Smooth muscle cell of the brain vasculature (primary cell): ENCODE results near the gene NECTIN2.
A peak's percentile ranks its signal among the peaks of the same experiment; 100 is the strongest.
"Not testable (repeated sequence)": the region's sequence is repeated elsewhere in the genome, so short reads cannot be mapped to it uniquely, and the experiment has no call there.

ENCODE experiments used
- DNase-seq: peaks from one replicate; pipeline ENCODE4 v3.0.0-alpha.2; 2012; ENCODE audit warnings: low read depth, low spot score

NECTIN2 gene

GRCh38 chr19:44908074-44908835, 62.2 kb downstream of the NECTIN2 start:
- no peak for DNase-seq

GRCh38 chr19:44908836-44909261, 62.8 kb downstream of the NECTIN2 start:
- no peak for DNase-seq

- no peak for DNase-seq
Measured at GRCh38 chr19:44909775-44910174, 63.7 kb downstream of the NECTIN2 start.

DNA sequence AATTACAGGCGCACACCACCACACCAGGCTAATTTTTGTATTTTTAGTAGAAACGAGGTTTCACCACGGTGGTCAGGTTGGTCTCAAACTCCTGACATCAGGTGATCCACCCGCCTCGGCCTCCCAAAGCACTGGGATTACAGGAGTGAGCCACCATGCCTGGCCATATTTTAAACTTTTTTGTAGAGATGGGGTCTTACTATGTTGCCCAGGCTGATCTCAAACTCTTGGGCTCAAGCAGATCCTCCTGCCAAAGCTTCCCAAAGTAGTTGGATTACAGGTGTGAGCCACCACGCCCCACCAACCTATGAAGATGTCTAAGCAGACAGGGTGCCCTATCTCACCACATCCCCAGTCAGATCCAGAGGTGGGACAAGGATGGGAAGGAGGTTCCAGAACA, 65.8 kb downstream of the NECTIN2 start:
- not testable (repeated sequence) for DNase-seq

DNA sequence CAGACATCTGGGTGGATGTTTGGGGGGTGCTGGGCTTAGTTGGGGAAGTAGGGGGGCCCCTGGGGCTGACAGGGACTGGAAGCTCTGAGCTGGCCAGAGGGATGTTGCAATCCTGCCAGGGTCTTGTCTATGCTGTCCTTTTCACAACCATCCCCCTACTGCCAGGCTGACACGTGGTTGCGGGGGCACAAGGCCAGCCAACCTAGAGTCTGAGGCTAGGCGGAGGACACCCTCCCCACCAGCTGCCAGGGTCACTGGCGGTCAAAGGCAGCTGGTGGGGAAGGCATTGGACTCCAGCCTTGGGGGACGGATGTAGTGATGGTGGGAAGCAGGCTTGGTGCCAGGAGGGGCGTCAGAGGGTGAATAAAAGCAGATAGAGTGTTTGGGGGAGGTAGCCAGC, 66.8 kb downstream of the NECTIN2 start:
- no peak for DNase-seq

DNA sequence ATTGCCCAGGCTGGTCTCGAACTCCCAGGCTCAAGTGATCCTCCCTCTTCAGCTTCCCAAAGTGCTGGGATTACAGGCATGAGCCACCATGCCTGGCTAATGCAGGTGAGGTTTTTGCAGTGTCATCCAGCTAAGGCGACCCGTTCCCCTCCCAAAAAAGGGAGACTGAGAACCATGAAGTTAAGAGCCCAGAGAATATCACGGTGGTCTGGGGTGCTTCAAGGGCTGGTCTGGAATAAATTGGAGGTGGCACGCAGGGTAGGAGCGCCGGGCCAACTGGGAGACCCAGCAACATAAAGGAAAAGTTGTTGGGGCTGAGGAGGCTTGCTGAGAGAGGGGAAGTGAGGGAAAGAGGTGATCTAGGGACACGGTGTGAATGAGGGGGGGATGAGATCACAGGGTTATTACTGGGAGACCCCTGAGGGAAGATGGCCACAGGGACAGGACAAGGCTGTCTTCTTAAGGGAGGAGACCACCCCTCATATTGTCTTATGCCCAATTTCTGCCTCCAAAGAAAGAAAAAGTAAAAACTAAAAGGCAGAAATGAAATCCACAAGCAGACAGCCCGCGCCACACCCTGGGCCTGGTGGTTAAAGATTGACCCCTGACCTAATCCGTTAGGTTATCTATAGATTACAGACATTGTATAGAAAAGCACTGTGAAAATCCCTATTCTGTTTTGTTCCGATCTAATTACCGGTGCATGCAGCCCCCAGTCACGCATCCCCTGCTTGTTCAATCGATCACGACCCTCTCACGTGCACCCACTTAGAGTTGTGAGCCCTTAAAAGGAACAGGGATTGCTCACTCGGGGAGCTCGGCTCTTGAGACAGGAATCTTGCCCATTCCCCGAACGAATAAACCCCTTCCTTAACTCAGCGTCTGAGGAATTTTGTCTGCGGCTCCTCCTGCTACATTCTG, 67.7 kb downstream of the NECTIN2 start:
- DNase-seq: not testable (repeated sequence)

DNA sequence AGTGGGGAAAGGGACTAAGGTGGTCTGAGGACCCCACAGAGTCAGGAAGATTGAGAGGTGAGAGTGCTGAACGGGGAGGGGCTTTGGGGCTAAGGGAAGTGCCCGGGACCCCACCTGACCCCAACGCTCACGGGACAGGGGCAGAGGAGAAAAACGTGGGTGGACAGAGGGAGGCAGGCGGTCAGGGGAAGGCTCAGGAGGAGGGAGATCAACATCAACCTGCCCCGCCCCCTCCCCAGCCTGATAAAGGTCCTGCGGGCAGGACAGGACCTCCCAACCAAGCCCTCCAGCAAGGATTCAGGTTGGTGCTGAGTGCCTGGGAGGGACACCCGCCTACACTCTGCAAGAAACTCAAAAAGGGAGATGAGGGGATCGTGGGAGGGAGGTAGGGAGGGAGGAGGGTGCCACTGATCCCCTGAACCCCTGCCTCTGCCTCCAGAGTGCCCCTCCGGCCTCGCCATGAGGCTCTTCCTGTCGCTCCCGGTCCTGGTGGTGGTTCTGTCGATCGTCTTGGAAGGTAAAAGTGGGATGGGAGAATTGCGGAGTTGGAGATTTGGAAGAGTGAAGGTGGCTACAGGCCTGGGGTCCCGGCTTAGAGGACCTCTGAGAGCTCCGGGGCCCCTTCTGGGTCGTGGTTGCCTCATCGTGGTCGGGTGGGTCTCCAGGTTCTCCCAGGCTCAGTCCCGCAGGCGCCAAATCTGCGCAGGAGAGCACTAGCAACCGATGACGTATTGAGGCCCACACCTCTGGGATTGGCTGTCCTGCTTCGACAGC, 68.5 kb downstream of the NECTIN2 start, which contains the start of gene APOC1:
TSS of gene APOC1 (plus strand) at position 176 of the 774 bp plus-strand sequence. CDS start at position 460, 284 bp downstream.
- DNase-seq: peak; percentile 73

GRCh38 chr19:44924243-44924725, 78.2 kb downstream of the NECTIN2 start:
- DNase-seq: no peak

DNA sequence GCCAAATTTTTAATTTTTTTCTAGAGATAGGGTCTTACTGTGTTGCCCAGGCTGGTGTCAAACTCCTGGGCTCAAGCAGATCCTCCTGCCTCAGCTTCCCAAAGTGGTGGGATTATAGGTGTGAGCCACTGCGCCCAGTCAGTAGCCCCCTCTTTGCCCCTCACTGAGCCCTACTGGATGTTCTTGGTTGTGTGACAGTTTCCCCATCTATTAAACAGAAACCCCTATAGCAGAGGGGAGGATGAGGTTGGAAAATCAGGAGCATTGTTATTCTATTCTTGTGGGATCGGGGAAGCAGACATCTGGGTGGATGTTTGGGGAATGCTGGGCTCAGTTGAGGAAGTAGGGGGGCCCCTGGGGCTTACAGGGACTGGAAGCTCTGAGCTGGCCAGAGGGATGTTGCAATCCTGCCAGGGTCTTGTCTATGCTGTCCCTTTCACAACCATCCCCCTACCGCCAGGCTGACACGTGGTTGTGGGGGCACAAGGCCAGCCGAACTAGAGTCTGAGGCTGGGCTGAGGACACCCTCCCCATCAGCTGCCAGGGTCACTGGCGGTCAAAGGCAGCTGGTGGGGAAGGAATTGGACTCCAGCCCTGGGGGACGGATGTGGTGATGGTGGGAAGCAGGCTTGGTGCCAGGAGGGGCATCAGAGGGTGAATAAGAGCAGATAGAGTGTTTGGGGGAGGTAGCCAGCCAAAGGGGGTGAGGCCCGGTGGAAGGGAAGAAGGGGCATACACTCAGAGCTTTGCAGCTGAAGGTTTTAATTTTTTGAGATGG, 79.2 kb downstream of the NECTIN2 start:
- DNase-seq: no peak

- DNase-seq: not testable (repeated sequence)
Measured at GRCh38 chr19:44926245-44927077, 80.4 kb downstream of the NECTIN2 start.

DNA sequence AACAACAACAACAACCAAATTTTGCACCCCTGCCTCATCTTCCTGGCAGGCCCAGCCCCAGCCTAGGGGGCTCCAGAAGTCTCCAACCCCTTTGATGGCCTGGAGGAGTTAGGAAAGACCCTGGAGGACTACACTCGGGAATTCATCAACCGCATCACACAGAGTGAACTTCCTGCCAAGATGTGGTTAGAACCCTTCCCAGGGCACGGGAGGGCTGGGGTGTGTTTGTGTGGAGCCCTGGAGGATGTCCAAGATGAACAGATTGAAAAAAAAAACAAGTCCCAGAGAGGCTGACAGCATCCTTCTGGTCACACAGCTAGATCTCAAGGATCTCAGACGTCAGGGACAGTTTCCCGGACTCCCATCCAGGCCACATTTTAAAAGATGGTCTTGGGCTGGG, 81.6 kb downstream of the NECTIN2 start:
- peak; percentile 77 for DNase-seq

DNA sequence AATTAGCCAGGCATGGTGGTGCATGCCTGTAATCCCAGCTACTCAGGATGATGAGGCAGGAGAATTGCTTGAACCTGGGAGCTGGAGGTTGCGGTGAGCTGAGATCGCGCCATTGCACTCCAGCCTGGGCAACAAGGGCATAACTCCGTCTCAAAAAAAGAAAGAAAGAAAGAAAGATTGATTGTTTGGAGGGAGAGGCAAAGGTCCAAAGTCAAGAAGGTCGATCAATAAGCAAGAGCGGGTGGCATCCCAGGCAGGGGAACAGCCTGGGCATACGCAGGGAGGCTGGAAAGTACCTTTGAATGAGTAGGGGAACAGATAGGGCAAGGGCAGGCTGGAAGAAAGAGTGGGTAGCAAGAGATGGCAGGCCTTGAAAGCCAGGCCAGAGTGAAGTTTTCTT, 84.0 kb downstream of the NECTIN2 start:
- no peak for DNase-seq

GRCh38 chr19:44931541-44931940, 85.4 kb downstream of the NECTIN2 start:
- no peak for DNase-seq
